Mesenchymal stem cell (in vitro differentiated cells and primary cell): ENCODE measurements around the gene SMIM41.

ENCODE experiments used
- DNase-seq: peaks from one replicate; pipeline ENCODE4 v3.0.0-alpha.2; 2013
- H2AFZ ChIP-seq: one replicate; pipeline ENCODE4 v1.6.1; 2013; ENCODE audit warnings: low read depth, mild to moderate bottlenecking, control low read depth, inconsistent platforms, low read length, moderate library complexity
- H2AK5ac ChIP-seq: 2 replicates; pipeline ENCODE4 v1.6.1; 2013; ENCODE audit warnings: low read length, moderate library complexity, mild to moderate bottlenecking, inconsistent platforms; ENCODE audit not compliant: severe bottlenecking
- H2BK120ac ChIP-seq: one replicate; pipeline ENCODE4 v1.6.1; 2013; ENCODE audit warnings: low read depth, mild to moderate bottlenecking, inconsistent platforms, low read length, moderate library complexity
- H2BK12ac ChIP-seq, 2 experiments: one replicate each; pipeline ENCODE4 v1.6.1; 2013; ENCODE audit warnings: inconsistent platforms in 2 of 2, low read length in 2 of 2, mild to moderate bottlenecking in 2 of 2, moderate library complexity in 2 of 2, control low read depth in 1 of 2
- H2BK15ac ChIP-seq: one replicate; pipeline ENCODE4 v1.6.1; 2013; ENCODE audit warnings: mild to moderate bottlenecking, low read depth, inconsistent platforms; ENCODE audit not compliant: poor library complexity, severe bottlenecking
- H2BK5ac ChIP-seq: 2 replicates; pipeline ENCODE4 v1.6.1; 2013; ENCODE audit warnings: low read depth, mild to moderate bottlenecking, low read length, control low read depth, inconsistent platforms; ENCODE audit not compliant: poor library complexity, severe bottlenecking
- H3K14ac ChIP-seq, 2 experiments: one replicate each; pipeline ENCODE4 v1.6.1; 2013; ENCODE audit warnings: inconsistent platforms in 2 of 2, low read length in 2 of 2, control low read depth in 1 of 2, mild to moderate bottlenecking in 1 of 2, moderate library complexity in 1 of 2
- H3K18ac ChIP-seq, 2 experiments: one replicate each; pipeline ENCODE4 v1.6.1; 2013; ENCODE audit warnings: inconsistent platforms in 2 of 2, low read length in 2 of 2, control low read depth in 1 of 2, low read depth in 1 of 2, mild to moderate bottlenecking in 1 of 2
- H3K23ac ChIP-seq, 2 experiments: one replicate each; pipeline ENCODE4 v1.6.1; 2013; ENCODE audit warnings: inconsistent platforms in 2 of 2, low read length in 2 of 2, mild to moderate bottlenecking in 2 of 2, moderate library complexity in 2 of 2, control low read depth in 1 of 2
- H3K27ac ChIP-seq: 2 replicates; pipeline ENCODE4 v1.5.1; 2013; ENCODE audit warnings: mild to moderate bottlenecking, moderate library complexity, low read length, control low read depth, inconsistent platforms; ENCODE audit not compliant: poor library complexity, severe bottlenecking
- H3K27me3 ChIP-seq, 2 experiments: 2 replicates each; pipeline versions ENCODE4 v1.6.1 to v1.7.0; 2013; ENCODE audit warnings: low read length in 2 of 2, mild to moderate bottlenecking in 2 of 2, moderate library complexity in 2 of 2, control low read depth in 1 of 2, inconsistent platforms in 1 of 2; ENCODE audit not compliant: control insufficient read depth in 1 of 2, insufficient read depth in 1 of 2
- H3K36me3 ChIP-seq, 2 experiments: 2 replicates each; pipeline versions ENCODE4 v1.6.1 to v1.7.0; 2013; ENCODE audit warnings: low read length in 2 of 2, control low read depth in 1 of 2, inconsistent platforms in 1 of 2, low read depth in 1 of 2, mild to moderate bottlenecking in 1 of 2; ENCODE audit not compliant: insufficient read depth in 2 of 2, control insufficient read depth in 1 of 2
- H3K4ac ChIP-seq, 2 experiments: one replicate each; pipeline ENCODE4 v1.6.1; 2013; ENCODE audit warnings: inconsistent platforms in 2 of 2, low read length in 2 of 2, mild to moderate bottlenecking in 2 of 2, moderate library complexity in 2 of 2, control low read depth in 1 of 2, low read depth in 1 of 2
- H3K4me1 ChIP-seq: 2 replicates; pipeline ENCODE4 v1.6.1; 2013; ENCODE audit warnings: low read depth, low read length, control low read depth; ENCODE audit not compliant: control insufficient read depth, insufficient read depth
- H3K4me2 ChIP-seq: 2 replicates; pipeline ENCODE4 v1.6.1; 2013; ENCODE audit warnings: low read length, mild to moderate bottlenecking, inconsistent platforms; ENCODE audit not compliant: poor library complexity, severe bottlenecking
- H3K4me3 ChIP-seq, 2 experiments: 2 replicates each; pipeline versions ENCODE4 v1.5.1 to v1.7.0; 2013; ENCODE audit warnings: low read length in 2 of 2, mild to moderate bottlenecking in 2 of 2, control low read depth in 1 of 2, low read depth in 1 of 2; ENCODE audit not compliant: insufficient read depth in 1 of 2
- H3K79me1 ChIP-seq: replicated peaks from 2 replicates; pipeline ENCODE4 v1.6.1; 2013; ENCODE audit warnings: mild to moderate bottlenecking, control low read depth, low read length, inconsistent platforms; ENCODE audit not compliant: poor library complexity, severe bottlenecking
- H3K9ac ChIP-seq: 2 replicates; pipeline ENCODE4 v1.7.0; 2013; ENCODE audit warnings: mild to moderate bottlenecking, low read length, moderate library complexity
- H3K9me3 ChIP-seq: 2 replicates; pipeline ENCODE4 v1.7.0; 2013; ENCODE audit warnings: mild to moderate bottlenecking, low read length; ENCODE audit not compliant: control insufficient read depth
- H4K8ac ChIP-seq: one replicate; pipeline ENCODE4 v1.6.1; 2013; ENCODE audit warnings: inconsistent platforms, mild to moderate bottlenecking, low read length, moderate library complexity
- H4K91ac ChIP-seq: one replicate; pipeline ENCODE4 v1.6.1; 2013; ENCODE audit warnings: mild to moderate bottlenecking, low read length, inconsistent platforms
- WGBS: methylation state at CpG from one replicate; pipeline ENCODE4 v1.1.7; 2013; ENCODE audit warnings: mixed read lengths; 5-methylcytosine and 5-hydroxymethylcytosine counted together

The SMIM41 gene

GRCh38 chr12:52091869-52092268 lies 12.4 kb downstream of the SMIM41 start:
- H3K9me3 ChIP-seq: no peaks in the 10 kb centered on the region
- H2BK12ac ChIP-seq: no peak overlapping the region
- H3K14ac ChIP-seq: no peak overlapping the region
- H2BK120ac ChIP-seq: no peak overlapping the region
- no peak overlapping the region for H3K4me2 ChIP-seq
- no peak overlapping the region for H3K4ac ChIP-seq
- H2BK5ac ChIP-seq: no peak overlapping the region
- H3K23ac ChIP-seq: no peak overlapping the region
- H3K27ac ChIP-seq: no peak overlapping the region
- H3K18ac ChIP-seq: no peak overlapping the region
- H3K79me1 ChIP-seq: no peaks in the 10 kb centered on the region
- DNase-seq: no peak
- no peak overlapping the region for H4K8ac ChIP-seq
- H3K4me1 ChIP-seq: no peaks in the 10 kb centered on the region
- no peak overlapping the region for H2AFZ ChIP-seq
- H4K91ac ChIP-seq: no peak overlapping the region
- H3K9ac ChIP-seq: no peak overlapping the region
- no peak overlapping the region for H2BK15ac ChIP-seq
- no peak overlapping the region for H3K4me3 ChIP-seq
- peaks cover 36 to 62% of the 10 kb centered on the region in 2 experiments for H3K27me3 ChIP-seq
- no peak overlapping the region for H2AK5ac ChIP-seq
- WGBS: 91% methylated on average over 7 of the region's 8 CpGs
- H3K36me3 ChIP-seq: no peaks in the 10 kb centered on the region

GRCh38 chr12:52093346-52093745 lies 13.8 kb downstream of the SMIM41 start:
- WGBS: 76% methylated on average over 5 of the region's 7 CpGs
- DNase-seq: no peak
- H3K23ac ChIP-seq: peak overlapping the region in 1 of 2 experiments; percentile 72
- no peaks in the 10 kb centered on the region for H3K9me3 ChIP-seq
- H3K18ac ChIP-seq: no peak overlapping the region
- H2BK15ac ChIP-seq: no peak overlapping the region
- H2BK120ac ChIP-seq: no peak overlapping the region
- H3K27me3 ChIP-seq: peaks cover 31 to 59% of the 10 kb centered on the region in 2 experiments
- no peaks in the 10 kb centered on the region for H3K36me3 ChIP-seq
- no peak overlapping the region for H3K4me2 ChIP-seq
- H3K9ac ChIP-seq: no peak overlapping the region
- no peak overlapping the region for H3K4ac ChIP-seq
- no peak overlapping the region for H4K8ac ChIP-seq
- H3K14ac ChIP-seq: no peak overlapping the region
- no peak overlapping the region for H3K27ac ChIP-seq
- no peaks in the 10 kb centered on the region for H3K4me1 ChIP-seq
- no peak overlapping the region for H2AFZ ChIP-seq
- no peak overlapping the region for H2BK12ac ChIP-seq
- H2BK5ac ChIP-seq: no peak overlapping the region
- no peak overlapping the region for H3K4me3 ChIP-seq
- no peak overlapping the region for H2AK5ac ChIP-seq
- H3K79me1 ChIP-seq: no peaks in the 10 kb centered on the region
- no peak overlapping the region for H4K91ac ChIP-seq

GRCh38 chr12:52096332-52097044 lies 17.0 kb downstream of the SMIM41 start:
- no peak overlapping the region for H2BK120ac ChIP-seq
- DNase-seq: no peak
- H4K91ac ChIP-seq: no peak overlapping the region
- H3K18ac ChIP-seq: no peak overlapping the region
- H2BK12ac ChIP-seq: no peak overlapping the region
- no peak overlapping the region for H2AFZ ChIP-seq
- WGBS: 93% methylated on average over 10 of the region's 15 CpGs
- no peak overlapping the region for H3K27ac ChIP-seq
- H3K14ac ChIP-seq: no peak overlapping the region
- H2BK15ac ChIP-seq: no peak overlapping the region
- no peak overlapping the region for H3K4me3 ChIP-seq
- H3K36me3 ChIP-seq: no peaks in the 10 kb centered on the region
- H3K9me3 ChIP-seq: no peaks in the 10 kb centered on the region
- no peaks in the 10 kb centered on the region for H3K4me1 ChIP-seq
- H2BK5ac ChIP-seq: no peak overlapping the region
- H3K4me2 ChIP-seq: no peak overlapping the region
- H2AK5ac ChIP-seq: no peak overlapping the region
- no peak overlapping the region for H3K9ac ChIP-seq
- peaks cover 20 to 44% of the 10 kb centered on the region in 2 experiments for H3K27me3 ChIP-seq
- no peaks in the 10 kb centered on the region for H3K79me1 ChIP-seq
- no peak overlapping the region for H3K23ac ChIP-seq
- H3K4ac ChIP-seq: no peak overlapping the region
- no peak overlapping the region for H4K8ac ChIP-seq

GRCh38 chr12:52097045-52097666 lies 17.7 kb downstream of the SMIM41 start:
- H2AK5ac ChIP-seq: no peak overlapping the region
- no peak overlapping the region for H4K91ac ChIP-seq
- no peak overlapping the region for H3K23ac ChIP-seq
- H2BK12ac ChIP-seq: no peak overlapping the region
- no peaks in the 10 kb centered on the region for H3K36me3 ChIP-seq
- no peak overlapping the region for H2BK5ac ChIP-seq
- H3K14ac ChIP-seq: no peak overlapping the region
- no peak overlapping the region for H3K9ac ChIP-seq
- no peak for DNase-seq
- no peak overlapping the region for H4K8ac ChIP-seq
- H3K4ac ChIP-seq: no peak overlapping the region
- peaks cover 15 to 37% of the 10 kb centered on the region in 2 experiments for H3K27me3 ChIP-seq
- H3K4me3 ChIP-seq: no peak overlapping the region
- H3K9me3 ChIP-seq: no peaks in the 10 kb centered on the region
- no peak overlapping the region for H2BK15ac ChIP-seq
- H3K4me2 ChIP-seq: no peak overlapping the region
- no peaks in the 10 kb centered on the region for H3K79me1 ChIP-seq
- no peak overlapping the region for H2AFZ ChIP-seq
- H2BK120ac ChIP-seq: no peak overlapping the region
- H3K27ac ChIP-seq: no peak overlapping the region
- no peaks in the 10 kb centered on the region for H3K4me1 ChIP-seq
- H3K18ac ChIP-seq: no peak overlapping the region
- 88% methylated on average over 20 of the region's 21 CpGs for WGBS
